GM21619 (cell line): ENCODE data around the gene ATP2B1.

ENCODE experiments used
- ATAC-seq: cut with Tn5 transposase; IDR thresholded peaks from one replicate; pipeline ENCODE4 v1.9.1; 2021; ENCODE audit not compliant: unreplicated experiment

Gene ATP2B1

GRCh38 chr12:89662623-89663022, 46.0 kb downstream of the ATP2B1 start:
- ATAC-seq: no peak

GRCh38 chr12:89661706-89662330, 46.8 kb downstream of the ATP2B1 start:
- no peak for ATAC-seq

DNA sequence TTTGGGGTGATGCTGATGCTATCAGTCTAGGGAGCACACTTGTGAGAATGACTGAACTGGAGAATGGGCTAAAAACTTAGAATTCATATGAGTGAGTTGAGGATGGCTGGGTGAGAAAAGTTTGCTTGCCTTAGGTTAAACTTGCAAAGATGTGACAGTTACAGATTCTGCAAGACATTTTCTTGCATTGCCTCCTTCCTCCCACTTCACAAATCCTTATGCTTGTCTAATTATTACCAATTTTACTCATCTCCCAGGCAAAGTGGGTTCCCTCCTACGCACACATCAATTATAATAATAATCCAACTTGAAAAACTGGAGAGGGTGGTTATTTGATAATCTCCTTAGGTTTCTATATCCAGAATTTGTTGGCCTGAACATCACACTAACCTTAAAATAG, 50.9 kb downstream of the ATP2B1 start:
- ATAC-seq: no peak

DNA sequence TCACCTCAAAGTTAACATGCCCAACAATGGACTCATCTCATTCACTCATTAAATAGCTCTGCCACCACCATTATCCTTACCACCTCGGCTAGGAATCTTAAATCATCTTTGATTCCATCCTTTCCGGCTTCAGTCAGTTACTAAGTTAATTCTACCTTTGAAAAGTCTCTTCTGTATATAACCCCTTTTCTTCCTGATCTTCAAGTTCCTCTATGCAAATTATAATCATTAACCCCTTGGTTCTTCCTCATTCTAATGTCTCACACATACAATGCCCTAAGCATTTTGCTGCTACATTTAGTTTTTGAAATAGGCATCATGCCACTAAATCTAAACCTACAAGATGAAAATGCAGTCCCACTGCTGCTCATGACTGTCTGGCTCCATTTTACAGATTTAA, 51.6 kb downstream of the ATP2B1 start:
- no peak for ATAC-seq

DNA sequence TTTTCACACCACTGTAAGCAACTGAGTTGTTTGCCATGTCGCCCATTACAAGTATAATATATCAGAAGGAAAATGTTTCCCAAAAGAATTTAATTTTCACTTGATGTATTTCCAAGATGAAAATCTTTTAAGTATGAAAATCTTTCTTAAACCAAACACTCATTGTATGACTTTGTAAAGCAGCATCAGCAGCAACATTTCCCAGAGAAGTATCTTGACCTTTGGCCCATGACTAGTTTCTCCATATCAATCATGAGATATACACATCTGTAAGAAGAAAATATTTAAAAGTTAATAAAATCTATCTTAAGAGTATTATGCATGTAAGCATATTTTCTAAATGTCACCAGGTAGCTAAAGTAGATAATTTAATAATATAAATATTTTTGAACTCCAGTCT, 52.8 kb downstream of the ATP2B1 start:
- ATAC-seq: no peak

GRCh38 chr12:89651192-89651591, 57.4 kb downstream of the ATP2B1 start:
- ATAC-seq: no peak

DNA sequence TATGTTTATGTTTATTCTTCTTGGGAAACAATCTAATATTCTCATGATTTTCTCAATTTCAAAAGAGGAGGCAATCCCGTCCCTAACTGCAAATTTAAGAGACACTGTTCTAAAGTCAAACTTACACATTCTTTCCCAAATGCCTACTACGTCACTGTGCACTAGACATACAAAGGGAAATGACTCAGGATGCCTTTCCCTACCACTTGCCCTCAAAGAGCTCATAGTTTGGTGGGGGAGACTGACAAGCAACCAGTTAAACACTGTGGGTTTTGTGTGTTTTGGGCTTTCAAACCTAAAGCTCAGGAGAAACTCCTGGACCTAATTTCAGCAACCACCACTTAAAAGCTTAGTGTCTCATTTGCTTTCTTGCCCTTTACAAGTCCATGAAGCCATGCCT, 58.4 kb downstream of the ATP2B1 start:
- no peak for ATAC-seq

DNA sequence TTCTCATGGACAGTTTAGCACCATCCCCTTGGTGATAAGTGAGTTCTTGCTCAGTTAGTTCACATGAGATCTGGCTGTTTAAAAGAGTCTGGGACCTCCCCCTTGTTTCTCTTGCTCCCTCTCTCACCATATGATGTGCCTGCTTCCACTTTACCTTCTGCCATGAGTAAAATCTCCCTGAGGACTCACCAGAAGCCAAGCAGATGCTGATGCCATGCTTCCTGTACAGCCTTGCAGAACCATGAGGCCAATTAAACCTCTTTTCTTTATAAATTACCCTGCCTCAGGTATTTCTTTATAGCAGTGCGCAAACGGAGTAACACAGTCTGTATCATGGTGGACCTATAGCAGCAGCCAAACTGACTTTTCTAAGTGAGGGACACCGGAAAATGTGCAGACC, 58.8 kb downstream of the ATP2B1 start:
- ATAC-seq: no peak

DNA sequence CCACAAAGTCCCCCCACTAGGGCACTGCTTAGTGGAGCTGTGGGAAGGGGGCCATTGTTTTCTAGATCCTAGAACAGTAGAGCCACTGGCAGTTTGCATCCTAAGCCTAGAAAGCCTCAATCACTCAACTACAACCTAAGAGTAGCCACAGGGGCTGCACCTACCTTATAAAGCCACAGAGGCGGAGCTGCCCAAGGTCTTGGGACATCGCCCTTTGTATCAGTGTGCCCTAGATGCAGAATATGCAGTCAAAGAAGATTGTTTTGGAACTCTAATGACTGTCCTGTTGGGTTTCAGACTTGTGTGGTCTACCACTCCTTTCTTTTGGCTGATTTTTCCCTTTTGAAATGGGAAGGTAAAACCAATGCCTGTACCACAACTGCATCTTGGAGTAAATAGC, 59.5 kb downstream of the ATP2B1 start:
- no peak for ATAC-seq

DNA sequence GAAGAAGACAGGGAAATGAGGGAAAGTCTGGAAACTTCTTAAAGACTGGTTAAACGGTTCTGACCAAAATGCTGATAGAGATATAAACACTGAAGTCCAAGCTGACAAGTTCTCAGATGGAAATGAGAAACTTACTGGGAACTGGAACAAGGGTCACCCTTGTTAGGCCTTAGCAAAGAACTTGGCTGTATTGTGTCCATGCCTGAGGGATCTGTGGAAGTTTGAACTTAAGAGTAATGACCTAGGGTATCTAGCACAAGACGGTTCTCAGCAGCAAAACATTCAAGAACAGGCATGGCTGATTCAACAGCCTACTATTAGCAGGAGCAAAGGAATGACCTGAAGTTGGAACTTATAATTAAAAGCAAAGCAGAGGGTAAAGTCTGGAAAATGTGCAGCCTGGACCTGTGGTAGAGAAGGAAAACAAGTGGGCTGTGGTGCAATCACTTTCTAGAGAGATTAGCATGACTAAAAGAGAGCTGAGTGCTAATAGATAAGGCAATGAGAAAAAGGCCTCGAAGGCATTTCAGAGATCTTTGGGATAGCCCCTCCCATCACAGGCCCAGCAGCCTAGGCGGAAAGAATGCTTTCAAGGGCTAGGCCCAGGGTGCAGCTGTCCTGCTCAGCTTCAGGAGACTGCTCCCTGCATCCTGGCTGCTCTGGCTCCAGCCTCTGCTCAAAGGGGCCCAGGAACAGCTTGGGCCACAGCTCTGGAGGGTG, 60.3 kb downstream of the ATP2B1 start:
- ATAC-seq: no peak

- ATAC-seq: no peak
Measured at GRCh38 chr12:89645434-89645833, 63.2 kb downstream of the ATP2B1 start.

DNA sequence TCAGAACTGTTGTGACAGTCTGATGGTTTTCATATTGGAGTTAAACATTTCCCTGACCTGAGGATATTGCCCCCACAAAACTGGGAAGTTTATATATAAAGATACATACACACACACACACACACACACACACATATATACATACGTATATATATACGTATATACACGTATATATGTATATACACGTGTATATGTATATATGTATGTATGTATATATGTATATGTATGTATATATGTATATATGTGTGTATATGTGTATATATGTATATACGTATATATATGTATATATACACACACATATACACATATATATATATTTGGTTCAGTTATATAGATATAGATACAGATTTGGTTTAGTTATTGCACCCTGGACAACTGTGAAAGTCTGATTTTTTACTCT, 65.7 kb downstream of the ATP2B1 start:
- no peak for ATAC-seq

DNA sequence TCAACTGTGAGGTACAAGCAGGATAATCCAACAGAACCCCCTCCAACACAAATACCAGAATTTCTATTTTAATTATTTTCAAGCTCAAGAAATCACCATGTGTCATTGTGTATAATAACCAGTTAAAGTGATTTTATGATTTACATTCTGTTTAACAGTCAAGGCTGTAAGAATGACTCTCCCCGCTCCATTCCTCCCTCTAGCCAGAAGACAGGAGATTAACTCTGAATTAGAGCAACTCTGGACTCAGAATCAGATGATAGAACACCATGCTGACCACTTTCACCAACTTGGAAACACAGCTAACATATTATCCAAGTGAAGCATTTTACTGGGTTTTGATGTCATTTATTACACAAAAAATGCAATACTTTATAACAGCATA, 71.9 kb downstream of the ATP2B1 start:
- ATAC-seq: no peak

GRCh38 chr12:89636052-89636775, 72.4 kb downstream of the ATP2B1 start:
- ATAC-seq: no peak

DNA sequence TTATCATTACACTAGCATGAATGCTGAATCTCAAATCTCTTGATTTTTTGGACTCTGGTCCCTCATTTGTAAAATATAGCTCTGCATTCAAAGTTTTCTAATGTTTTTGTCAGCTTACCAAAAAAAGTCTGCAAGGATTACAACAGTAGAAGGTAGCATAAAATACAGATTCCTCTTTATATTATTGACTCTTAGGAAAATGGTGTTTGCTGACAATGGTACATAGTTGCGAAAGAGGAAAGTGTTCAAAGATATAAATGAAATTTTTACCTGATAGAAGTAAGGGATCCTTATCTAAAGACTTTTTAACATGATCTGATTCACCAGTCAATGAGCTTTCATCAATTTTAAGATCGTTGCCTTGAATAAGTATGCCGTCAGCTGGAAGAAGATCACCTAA, 74.1 kb downstream of the ATP2B1 start:
- ATAC-seq: no peak

- ATAC-seq: no peak
Measured at GRCh38 chr12:89632778-89633177, 75.9 kb downstream of the ATP2B1 start.

DNA sequence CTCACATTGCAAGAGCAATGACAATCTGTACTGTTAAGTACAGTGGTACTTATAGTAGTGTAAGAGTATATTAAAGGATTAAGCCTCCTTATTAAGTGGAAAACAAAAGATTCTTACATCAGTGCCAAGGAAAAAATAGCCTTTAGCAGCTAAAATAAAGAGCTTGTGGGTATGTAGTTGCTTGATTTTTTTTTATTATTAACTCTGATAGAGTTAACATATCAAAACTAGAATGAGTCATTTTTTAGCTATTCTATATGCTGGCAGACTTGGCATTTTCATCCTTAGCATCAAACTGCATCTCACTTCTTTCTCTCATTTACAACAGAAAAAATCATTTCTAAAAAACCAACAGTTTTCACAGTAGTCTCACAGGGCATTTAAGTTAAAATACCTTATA, 86.5 kb downstream of the ATP2B1 start:
- no peak for ATAC-seq

- ATAC-seq: no peak
Measured at GRCh38 chr12:89621521-89621920, 87.1 kb downstream of the ATP2B1 start.

DNA sequence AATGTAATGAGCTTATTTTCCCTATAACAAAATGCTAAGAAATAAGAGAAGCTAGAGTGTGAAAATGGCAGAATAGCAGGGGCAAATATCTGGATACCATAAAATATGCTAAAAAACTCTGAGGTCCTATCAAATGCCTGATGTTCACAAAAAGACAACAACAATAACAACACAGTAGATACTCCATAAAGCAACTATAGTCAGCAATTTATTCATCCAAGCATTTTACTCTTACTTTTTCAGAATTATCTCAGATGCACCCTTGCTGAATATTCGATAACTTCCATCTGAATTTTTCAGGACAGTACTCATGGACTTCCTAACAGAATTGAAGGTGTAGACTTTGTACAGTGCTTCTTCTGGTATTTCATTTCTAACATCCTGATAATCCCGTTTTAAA, 88.9 kb downstream of the ATP2B1 start:
- ATAC-seq: no peak

- no peak for ATAC-seq
Measured at GRCh38 chr12:89618113-89618862, 90.3 kb downstream of the ATP2B1 start.

GRCh38 chr12:89610366-89610765, 98.3 kb downstream of the ATP2B1 start:
- ATAC-seq: no peak

- ATAC-seq: no peak
Measured at GRCh38 chr12:89603678-89604077, 105.0 kb downstream of the ATP2B1 start.
